Activated CD8-positive, alpha-beta memory T cell treated with anti-CD3 and anti-CD28 coated beads, Interleukin-2, amount 50 U/mL, for 1 hour (primary cell): Measurements from ENCODE around the gene WWOX.

Source experiments
- DNase-seq: peaks from one replicate; pipeline ENCODE4 v3.0.0-alpha.2; 2020; ENCODE audit errors: extremely low read depth

Gene WWOX

DNA sequence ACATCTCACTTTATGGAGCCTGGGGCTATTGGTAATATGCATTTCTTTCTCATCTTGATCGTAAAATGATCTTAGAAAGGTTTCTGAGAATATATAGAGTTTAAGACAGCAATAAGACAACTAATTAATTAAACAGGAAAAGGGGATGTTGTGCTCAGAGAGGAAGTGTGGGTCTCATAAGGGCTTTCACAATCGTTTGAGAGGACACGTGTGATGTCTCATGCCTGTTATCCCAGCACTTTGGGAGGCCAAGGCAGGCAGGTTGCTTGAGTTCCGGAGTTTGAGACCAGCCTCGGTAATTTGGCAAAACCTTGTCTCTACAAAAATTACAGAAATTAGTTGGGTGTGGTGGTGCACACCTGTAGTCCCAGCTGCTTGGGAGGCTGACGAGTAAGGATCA, 295.6 kb downstream of the WWOX start:
- no peak for DNase-seq

DNA sequence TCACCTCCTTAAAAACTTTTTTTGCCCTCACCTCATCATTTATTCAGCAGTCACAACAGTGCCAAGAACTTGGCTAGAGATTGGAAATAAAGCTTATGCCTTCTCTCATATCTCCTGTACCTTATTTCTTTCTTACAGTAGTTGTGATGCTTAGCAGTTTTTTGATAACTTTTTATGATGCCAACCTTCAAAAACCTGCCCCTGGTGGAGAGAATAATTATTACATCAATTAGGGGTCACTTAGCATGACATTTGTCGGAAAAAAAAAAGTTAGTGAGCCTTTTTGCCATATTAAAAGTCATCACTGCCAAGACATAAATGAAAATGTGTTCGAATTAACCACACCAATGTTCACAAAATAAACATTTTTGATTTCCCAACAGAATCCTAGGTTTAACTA, 296.6 kb downstream of the WWOX start:
- DNase-seq = no peak

DNA sequence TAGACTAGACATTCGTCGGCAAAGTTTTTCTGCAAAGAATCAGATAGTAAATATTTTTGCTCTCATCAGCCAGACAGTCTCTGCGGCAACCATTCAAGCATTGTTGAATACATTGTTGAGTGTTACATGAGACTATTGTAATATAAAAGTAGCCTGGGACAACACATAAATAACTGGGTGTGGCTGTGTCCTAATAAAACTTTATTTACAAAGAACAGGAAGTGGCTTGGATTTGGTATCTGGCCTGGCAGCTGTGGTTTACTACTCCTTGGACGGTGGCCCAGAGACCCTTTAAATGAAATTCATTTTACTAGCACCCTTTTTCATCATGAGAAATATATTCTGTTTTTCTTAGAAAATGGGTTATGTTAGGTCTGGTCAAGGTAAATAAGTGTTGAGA, 297.2 kb downstream of the WWOX start:
- DNase-seq = no peak

DNA sequence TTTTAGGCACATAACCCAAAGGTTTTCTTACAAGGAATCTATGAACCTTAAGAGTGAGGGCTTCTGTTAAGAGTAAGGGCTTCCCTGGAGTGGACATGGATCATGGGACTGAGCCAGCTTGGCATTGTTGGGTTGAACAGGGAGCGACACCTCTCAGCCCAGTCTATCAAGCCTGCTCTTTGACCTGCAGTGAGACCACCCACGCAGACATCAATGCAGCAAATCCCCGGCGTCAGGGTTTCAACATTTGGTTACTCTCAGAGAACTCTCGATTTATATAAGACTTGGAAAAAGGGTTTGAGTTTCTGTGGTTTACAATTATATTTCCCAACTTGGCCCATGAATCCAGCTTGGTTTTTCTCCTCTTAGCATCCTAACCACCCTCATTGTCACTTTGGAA, 299.9 kb downstream of the WWOX start:
- DNase-seq = no peak

DNA sequence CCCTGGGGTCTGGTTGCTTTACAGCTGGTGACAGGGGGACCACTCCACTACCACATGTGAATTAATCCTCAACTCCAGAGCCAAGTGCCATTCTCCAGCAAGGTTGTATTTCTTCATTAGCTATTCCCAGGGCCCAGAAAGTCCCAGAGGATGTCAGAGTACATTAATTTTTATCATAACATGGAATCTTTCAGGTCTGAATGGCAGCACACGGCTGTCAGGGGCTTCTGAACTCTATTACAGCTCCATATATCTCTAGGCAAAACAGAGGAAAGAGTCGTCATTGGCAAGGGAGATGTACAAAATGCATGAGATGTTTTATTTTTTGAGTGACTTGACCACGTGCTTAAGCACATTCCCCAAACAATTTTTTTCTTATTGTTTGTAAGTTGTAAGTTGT, 303.4 kb downstream of the WWOX start:
- DNase-seq = no peak

DNA sequence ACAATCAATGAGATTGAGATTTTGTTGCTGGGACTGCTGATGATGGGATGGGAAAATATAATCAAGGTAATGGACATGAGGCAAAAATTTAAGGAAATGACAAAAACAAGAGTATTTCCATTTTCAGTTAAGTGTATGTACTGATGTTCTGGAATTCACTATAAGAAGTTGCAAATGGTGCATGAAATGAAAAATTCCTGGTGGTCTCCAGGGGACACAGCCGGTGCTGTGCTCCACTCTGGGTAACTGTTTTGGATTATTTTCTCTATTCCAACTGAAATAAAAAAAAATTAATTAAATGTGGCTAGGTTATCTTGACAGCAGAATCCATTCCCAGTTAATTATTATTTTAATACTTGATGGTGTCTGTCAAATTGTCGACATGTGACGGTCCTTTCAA, 305.6 kb downstream of the WWOX start:
- DNase-seq = no peak

DNA sequence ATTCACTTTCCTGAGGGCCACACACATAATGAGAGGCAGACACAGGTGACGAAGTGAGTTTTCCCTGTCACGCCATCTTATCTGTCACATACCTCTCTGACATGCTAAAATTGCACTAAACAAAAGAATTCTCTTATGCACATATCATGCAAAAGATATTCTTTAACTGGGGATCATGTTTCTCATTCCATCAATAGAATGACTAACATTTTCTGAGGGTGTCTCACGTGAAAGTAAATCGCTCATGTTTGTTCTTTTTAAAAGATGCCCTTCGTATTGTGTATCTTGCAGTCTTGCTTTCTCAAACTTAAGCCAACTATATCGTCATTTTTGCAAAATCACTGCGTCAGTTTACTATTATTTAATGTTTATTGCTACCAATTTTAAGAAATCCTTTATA, 306.4 kb downstream of the WWOX start:
- DNase-seq = no peak

- DNase-seq = no peak
These were observed 307.7 kb downstream of the WWOX start for GRCh38 chr16:78407191-78407590.

DNA sequence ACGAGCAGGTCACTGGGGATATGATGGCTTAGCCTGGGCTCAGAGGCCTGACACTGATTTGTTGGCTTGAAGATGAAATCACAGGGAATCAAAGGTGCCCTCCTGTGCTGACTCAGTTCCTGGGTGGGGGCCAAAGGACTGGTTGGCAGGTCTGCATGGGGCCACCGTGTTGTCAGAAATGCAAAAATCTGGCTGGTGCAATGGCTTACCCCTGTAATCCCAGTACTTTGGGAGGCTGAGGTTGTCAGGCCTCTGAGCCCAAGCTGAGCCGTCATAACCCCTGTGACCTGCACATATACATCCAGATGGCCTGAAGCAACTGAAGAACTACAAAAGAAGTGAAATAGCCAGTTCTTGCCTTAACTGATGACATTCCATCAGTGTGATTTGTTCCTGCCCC, 314.2 kb downstream of the WWOX start:
- no peak for DNase-seq

DNA sequence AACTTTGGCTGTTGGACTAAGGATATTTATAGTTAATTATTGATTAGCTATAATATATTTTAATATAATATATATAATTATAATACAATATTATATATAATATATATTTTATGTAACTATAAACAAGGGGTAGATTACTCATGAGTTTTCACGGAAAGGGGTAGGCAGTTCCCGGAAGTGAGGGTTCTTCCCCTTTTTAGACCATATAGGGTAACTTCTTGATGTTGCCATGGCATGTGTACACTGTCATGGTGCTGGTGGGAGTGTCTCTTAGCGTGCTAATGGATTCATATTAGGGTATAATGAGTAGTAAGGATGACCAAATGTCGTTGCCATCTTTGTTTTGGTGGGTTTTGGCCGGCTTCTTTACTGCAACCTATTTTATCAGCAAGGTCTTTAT, 315.6 kb downstream of the WWOX start:
- DNase-seq = no peak

DNA sequence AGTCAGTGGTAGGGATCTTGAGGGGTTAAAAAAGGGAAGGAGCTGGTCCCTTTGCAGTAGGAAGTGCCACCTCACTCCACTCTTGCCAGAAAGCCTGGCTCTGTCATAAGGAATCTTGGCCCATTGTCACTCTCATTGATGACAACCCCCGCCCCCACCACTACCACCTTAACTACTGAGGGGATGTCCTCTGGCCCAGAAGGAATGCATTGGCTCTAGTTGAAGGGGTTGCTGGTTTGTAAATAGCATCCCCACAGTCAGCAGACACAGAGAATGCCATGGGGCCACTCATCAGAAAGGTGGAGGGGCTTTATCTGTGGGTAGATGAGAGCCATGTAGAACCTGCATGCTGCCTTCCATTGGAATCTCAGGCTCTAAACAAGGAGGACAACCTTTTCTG, 316.2 kb downstream of the WWOX start:
- DNase-seq = no peak

DNA sequence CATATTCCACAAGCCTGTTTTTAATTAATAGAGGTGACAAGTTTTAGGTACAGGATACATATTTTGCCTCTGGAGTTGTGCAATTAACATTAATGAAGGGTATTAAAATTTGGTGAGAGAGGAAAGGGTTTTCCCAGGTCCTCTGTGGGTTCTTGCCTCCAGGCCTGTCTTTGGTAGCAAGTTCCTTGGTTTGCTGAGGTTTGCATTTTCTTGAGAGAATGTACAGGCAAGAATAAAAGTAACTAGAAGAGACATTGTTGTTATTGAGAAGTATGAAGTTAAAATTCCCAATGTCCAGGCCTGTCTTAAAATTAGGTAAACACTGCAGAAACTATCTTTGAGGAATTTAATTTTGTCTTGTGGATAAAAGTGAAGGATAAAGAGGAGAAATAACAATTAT, 316.9 kb downstream of the WWOX start:
- no peak for DNase-seq

DNA sequence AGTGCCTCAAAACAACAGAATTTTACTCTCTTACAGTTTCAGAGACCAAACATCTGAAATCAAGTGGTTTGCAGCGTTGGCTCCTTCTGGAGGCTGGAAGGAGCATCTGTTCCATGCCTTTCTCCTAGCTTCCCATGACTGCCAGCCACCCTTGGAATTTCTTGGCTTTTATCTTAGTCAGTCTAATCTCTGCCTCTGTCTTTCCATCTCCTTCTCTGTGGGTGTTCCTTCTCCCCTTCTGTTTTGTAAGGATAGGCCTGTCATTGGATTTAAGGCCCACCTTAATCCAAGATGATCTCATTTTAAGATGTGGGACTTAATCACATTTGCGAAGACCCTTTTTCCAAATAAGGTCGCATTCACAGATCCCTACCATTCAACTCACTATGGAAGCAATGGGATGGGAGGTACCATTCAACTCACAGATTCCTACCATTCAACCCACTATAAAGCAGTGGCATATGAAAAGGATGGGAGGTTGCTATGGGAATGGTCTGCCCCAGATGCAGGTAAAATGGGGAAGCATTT, 321.8 kb downstream of the WWOX start:
- DNase-seq = no peak

- DNase-seq = no peak
These were observed 325.8 kb downstream of the WWOX start for GRCh38 chr16:78425281-78425680.

DNA sequence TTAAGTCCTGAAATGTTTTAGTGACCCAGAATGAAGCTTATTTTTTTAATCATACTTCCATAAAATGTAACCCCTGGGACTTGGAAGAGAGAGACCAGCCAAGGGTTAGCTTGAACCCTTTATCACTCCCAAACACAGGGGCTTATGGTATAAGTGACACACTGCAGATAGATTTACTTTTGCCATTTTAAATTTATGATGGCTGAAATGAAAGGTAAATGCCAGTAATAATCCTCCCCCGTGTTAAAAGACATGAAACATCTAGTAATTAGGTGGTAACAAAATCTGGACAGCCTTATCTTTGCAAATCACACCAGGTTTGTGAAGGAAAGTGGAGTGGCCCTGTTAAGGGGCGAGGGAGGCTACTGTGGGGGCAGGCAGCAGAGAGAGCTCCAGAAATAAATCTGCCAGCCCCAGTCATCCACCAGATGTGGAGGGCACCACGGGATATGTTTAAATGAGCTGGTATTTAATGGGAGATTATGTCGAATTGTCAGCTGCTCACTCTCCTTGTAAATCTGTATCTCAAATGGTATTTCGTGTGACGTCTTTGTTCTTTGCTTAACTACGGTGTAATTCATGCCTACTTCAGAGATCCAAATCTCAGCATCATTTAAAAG, 326.5 kb downstream of the WWOX start:
- DNase-seq = no peak

- no peak for DNase-seq
These were observed 328.7 kb downstream of the WWOX start for GRCh38 chr16:78428193-78428592.

- no peak for DNase-seq
These were observed 330.8 kb downstream of the WWOX start for GRCh38 chr16:78430281-78430680.

DNA sequence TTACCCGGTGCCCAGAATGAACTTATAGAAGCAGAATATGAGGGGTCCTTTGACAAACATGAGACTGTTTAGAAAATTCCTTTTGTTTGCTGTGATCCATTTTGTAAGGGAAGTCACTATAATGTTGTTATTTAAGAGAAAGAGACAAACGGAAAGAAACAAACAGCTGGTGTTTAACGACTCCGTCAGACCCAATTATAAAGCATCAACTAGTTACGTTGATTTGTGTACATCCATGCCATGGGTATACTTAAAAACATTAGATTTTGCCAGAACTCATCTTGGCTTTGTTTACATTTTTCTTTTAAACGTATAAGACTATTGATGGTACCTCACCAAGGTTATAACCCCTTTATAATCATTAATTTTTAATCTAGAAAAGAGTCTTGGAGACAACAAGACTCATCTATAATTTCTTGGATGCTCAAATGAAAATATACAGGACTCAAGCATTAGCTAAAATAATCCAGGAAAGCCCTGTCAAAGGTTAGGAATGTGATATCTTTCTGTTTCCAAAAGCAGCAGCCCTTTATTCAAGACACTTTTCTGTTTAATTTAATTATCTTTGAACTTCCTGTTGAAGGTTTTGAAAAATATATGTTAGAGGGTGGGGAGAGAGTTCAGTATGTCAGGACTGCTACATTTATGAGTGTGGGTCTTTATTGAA, 331.7 kb downstream of the WWOX start:
- DNase-seq = no peak

DNA sequence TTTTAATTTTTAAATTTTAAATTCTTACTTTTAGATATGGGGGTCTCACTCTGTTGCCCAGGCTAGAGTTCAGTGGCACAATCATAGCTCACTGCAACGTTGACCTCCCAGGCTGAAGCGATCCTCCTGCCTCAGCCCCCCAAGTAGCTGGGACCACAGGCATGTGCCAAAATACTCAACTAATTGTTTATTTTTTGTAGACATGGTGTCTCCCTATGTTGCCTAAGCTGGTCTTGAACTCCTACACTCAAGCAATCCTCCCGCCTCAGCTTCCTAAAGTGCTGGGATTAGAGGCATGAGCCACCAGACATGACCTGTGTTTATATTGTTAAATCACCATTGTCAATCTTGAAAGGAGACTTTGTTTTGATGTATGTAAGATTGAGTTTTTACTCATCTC, 332.2 kb downstream of the WWOX start:
- no peak for DNase-seq

DNA sequence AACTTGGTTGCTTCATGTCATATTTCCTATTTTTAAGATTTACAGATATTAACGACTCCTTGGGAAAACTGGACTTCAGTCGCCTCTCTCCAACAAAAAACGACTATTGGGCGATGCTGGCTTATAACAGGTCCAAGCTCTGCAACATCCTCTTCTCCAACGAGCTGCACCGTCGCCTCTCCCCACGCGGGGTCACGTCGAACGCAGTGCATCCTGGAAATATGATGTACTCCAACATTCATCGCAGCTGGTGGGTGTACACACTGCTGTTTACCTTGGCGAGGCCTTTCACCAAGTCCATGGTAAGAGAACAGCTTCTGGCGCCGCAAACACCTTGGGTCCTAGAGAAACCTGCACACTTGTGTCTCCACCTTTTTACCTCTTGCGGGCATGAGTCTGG, 333.0 kb downstream of the WWOX start:
- no peak for DNase-seq

DNA sequence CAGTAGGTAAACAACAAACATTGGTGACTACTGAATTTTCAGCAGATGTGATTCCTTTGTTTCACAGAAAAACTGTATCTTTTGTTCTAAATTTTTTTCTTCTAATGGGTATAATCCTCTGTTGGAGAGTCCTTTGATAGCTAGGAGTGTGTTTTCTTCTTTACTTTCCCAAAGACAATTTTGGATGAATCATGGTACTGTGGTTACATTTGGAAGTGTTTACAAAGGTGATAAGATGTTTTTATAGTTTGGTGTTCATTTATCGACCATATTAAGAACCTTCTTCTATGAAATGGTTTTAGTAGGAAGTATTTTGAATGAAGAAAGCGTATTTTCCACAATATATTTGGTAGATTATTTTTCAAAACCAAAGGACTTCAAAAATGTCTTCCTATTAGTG, 333.7 kb downstream of the WWOX start:
- DNase-seq = no peak

DNA sequence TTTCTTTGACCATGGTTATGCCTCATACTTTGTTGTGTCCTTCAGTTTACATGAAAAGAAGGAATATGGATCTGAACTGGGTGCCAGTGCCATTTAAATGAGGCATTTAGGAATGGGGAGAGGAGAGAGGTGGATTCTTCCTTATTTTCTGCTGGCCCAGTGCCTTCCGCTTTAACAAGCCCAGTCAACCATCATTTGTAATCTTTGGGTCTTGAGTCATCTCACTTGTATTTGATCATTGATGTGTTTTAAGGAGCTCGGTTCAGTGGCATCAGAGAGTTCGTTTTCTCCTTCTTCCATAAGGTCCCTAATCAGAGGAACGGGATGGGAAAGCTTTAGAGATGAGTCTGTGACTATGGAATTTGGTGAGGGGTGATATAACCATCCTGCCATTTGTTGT, 334.9 kb downstream of the WWOX start:
- no peak for DNase-seq

DNA sequence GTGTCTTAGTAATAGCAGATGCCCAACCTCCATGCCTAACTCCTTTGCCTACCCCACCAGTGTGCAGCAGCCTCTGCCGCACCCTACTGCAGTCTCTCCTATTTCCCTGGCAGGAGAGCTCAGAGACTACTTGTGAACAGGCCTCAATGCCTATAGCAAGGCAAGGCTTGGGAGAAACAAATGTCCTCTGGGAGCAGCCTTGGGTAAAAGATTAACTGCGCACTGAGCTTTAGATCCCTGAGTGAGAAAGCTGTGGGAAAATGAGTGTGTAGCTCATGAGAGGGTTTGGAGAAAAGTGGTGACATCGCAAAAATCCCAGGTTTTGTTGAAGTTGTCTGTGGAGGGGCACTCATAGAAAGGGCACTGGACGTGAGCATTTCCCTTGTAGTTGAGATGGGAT, 335.8 kb downstream of the WWOX start:
- no peak for DNase-seq

DNA sequence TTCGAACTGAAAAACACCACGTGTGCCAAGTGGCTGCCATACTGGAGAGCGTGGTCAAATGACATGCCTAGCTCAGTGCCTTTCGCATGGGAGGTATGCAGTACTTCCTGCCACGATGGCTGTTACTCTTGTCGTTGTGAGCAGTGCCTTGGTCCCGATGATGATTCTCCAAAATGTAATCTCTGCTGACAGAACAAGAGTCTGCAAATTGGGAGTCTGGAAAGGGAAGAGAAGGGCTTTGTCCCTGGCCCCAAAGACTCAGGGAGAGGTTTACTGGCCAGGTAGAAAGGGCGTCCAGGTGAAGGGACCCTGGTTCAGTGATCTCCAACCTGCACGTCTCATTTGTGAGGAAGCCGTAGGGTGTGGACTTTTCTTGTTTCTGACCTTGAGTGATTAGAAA, 336.6 kb downstream of the WWOX start:
- DNase-seq = no peak
